ENCODE data around the gene F7.
"Not testable (repeated sequence)": the region's sequence is repeated elsewhere in the genome, so short reads cannot be mapped to it uniquely, and the experiment has no call there.

Gene F7
- total RNA-seq: 0.21 to 0.24 reads per million in 2 donors

GRCh38 chr13:113105032-113105920 lies at the start of gene F7:
Gene F7, plus strand, starts transcription at chr13:113105791. Its CDS starts 51 bp downstream, at chr13:113105842.
- no peak for DNase-seq

DNA sequence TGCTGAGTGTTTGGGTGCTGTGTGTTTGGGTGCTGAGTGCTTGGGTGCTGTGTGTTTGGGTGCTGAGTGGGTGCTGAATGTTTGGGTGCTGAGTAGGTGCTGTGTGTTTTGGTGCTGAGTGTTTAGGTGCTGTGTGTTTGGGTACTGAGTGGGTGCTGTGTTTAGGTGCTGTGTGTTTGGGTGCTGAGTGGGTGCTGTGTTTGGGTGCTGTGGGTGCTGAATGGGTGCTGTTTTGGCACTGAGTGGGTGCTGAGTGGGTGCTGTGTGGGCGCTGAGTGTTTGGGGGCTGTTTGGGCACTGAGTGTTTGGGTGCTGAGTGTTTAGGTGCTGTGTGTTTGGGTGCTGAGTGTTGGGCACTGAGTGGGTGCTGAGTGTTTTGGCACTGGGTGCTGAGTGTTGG lies 48.5 kb upstream of the F7 start:
- no peak for DNase-seq

GRCh38 chr13:113057559-113057958 lies 48.0 kb upstream of the F7 start:
- DNase-seq: not testable (repeated sequence)

DNA sequence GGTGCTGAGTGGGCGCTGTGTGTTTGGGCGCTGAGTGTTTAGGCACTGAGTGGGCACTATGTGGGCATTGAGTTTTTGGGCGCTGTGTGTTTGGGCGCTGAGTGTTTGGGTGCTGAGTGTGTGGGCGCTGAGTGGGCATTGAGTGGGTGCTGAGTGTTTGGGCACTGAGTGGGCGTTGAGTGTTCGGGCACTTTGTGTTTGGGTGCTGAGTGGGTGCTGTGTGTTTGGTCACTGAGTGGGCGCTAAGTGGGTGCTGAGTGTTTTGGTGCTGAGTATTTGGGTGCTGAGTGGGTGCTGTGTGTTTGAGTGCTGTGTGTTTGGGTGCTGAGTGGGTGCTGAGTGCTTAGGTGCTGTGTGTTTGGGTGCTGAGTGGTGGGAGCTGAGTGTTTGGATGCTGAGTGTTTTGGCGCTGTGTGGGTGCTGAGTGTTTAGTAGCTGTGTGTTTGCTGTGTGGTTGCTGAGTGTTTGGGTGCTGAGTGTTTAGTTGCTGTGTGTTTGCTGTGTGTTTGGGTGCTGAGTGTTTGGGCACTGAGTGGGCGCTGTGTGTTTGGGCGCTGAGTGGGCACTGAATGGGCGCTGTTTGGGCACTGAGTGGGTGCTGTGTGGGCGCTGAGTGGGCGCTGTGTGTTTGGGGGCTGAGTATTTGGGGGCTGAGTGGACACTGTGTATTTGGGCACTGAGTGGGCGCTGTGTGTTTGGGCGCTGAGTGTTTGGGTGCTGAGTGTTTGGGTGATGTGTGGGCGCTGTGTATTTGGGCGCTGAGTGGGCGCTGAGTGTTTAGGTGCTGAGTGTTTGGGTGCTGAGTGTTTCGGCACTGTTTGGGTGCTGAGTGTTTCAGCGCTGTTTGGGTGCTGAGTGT lies 47.2 kb upstream of the F7 start:
- no peak for DNase-seq

DNA sequence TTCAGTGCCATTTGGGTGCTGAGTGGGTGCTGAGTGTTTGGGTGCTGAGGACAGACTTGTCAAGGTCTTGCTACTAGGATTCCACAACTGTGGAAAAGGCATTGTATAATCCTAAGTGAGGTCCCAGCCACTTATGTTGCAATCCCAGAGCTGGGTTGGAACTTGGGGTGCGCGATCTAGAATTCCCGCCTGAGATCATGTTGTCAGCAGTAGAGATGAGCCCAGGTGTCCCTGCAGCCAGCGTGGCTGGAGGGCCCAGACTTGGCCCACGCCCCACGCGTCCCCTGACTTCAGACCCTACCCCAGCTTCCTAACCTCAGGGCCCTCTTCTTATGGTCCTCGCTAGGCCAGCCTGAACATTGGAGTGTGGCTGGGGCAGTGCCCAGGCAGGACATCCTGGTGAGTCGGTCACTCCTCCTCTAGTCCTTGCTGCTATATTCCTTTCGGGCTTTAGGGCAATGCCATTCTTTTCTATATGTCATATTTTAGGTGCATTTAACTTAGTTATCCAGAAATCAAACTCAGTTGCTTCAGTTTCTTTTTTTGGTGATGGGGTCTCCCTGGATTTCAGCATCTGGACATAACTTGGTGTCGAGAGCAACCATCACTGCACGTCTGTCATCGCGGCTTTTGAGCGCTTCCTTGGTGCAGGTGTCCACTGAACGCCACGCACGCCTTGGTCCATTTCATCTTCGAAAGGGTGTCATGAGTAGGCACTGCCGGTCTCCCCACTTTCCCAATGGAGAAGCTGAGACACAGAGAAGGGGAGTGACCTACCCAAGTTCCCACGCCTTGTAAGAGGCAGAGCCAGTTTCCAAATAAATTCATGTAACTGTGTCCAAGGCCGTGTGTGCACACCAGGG lies 46.4 kb upstream of the F7 start:
- no peak for DNase-seq

GRCh38 chr13:113059891-113060290 lies 45.7 kb upstream of the F7 start:
- DNase-seq: no peak

GRCh38 chr13:113060557-113061270 lies 44.9 kb upstream of the F7 start:
- DNase-seq: no peak

DNA sequence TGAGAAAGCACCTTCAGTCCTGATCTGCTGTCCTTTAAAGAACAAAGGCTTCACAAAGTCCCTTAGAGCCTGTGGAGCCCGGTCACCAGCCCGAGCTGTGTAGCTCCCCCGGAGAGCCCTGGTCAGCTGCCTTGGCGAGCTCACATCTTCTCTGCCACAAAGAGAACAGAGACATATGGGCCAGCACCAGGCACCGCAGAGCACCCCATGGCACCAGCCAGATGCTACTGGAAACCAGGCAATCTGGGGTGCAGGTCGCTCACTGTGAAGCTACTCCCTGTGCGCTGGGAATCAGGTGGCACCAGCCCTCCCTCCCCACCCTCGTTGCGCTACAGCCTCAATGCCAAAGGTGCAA lies 44.3 kb upstream of the F7 start:
- DNase-seq: no peak

- DNase-seq: no peak
Measured at GRCh38 chr13:113061796-113062425, 43.7 kb upstream of the F7 start.

DNA sequence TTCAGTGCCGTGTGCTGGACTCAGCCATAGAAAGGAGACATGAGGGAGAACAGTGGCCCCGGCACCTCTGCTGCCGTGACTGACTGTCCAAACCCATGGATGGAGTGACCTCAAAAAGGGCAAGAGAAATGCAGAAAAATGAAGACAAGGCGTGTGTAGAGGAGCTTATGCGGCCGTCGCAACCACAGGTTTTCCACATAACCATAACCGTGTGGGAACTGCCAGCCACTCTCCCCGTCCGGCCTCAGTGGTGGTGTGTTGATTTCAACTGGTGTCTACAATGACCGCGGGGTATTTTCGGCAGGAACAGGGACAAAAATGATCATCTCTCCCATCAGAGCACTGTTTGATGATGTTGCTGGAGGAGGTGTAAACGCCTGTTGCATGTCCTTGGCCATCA lies 42.9 kb upstream of the F7 start:
- DNase-seq: no peak

GRCh38 chr13:113063091-113063491 lies 42.5 kb upstream of the F7 start:
- no peak for DNase-seq

DNA sequence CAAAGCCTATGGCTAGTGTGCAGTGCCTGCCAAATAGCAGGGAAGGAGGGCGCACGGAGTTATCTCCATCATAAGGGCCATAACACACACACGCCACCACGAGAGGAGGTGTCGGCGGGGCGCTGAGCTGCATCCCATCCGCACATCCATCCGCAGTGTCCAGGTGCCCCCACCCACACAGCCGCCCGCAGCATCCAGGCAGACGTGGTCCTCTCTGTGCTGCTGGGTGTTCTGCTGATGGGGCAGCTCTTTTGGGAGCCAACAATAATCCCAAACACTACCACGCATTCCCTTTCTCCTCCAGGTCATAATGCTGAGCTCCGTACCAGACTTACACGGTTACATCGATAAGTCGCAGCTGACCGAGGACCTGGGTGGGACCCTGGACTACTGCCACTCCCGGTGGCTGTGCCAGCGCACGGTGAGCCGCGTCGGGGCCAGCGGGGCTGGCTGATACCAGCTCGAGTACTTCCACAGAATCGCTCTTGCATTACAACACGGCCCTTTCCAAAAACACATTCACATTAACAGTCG lies 41.5 kb upstream of the F7 start:
- no peak for DNase-seq

DNA sequence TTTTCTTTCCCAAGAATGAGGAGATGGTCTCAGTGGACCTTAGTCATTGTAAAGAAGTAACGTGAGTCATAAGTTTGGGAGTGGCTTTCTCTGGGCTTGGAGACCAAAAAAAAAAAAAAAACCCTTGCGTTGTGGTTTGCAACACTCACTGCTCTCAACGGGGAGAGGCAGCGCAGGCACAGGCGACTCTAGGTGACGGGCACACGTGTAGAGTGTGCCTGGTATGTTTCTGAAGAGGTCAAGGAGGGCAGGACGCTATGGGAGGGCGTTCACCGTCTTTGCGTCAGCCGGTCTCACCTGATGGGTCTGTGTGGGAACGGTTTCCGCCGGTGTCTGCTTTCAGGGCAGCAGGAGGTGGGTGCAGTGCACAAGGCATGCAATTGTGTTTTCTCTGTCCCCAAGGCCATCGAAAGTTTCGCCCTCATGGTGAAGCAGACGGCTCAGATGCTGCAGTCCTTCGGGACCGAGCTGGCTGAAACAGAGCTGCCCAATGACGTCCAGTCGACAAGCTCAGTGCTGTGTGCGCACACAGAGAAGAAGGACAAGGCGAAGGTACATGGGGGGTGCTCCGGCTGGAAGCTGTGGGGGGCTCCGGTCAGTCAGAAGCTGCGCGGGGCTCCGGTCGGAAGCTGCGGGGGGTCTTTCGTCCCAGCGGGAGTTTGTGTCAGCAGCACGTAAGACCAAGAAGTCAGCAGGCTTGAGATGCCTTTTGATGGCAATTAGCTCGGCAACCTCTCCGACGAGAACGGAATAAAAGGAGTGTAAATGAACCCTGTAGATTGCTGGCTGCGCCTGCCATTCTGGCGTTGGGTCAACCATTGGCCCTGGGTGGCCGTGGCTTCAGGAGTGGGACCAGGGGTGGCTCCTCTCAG lies 40.8 kb upstream of the F7 start:
- DNase-seq: no peak

- DNase-seq: no peak
Measured at GRCh38 chr13:113065406-113066141, 40.0 kb upstream of the F7 start.

GRCh38 chr13:113066142-113066455 lies 39.5 kb upstream of the F7 start:
- no peak for DNase-seq

GRCh38 chr13:113066746-113067145 lies 38.8 kb upstream of the F7 start:
- no peak for DNase-seq

GRCh38 chr13:113069861-113070805 lies 35.5 kb upstream of the F7 start:
- DNase-seq: no peak

- no peak for DNase-seq
Measured at GRCh38 chr13:113070855-113071254, 34.7 kb upstream of the F7 start.

- no peak for DNase-seq
Measured at GRCh38 chr13:113072376-113072775, 33.2 kb upstream of the F7 start.

Data from T-helper 9 cell (primary cell).